Upper lobe of left lung (tissue), 6 donors: ENCODE measurements around the gene EGFR. TPM values are rescaled to one million over a fixed set of nuclear protein-coding genes. Genes with fewer than 3 reads are reported as not detected.

Experiments used
- ATAC-seq, 2 donors: fragments of 200-7000 bp; cut with Tn5 transposase; one replicate each; pipeline ENCODE4 v1.9.1; 2022; ENCODE audit warnings: mild to moderate bottlenecking in 2 of 2, moderate library complexity in 2 of 2; ENCODE audit not compliant: low FRiP score in 2 of 2
- DNase-seq, 2 donors: peaks; one replicate each; pipeline ENCODE4 v3.0.0-alpha.2; 2019 to 2020
- H3K27ac ChIP-seq, 4 donors: fragments of 200-600 bp; sonication (generic); one replicate each; pipeline ENCODE4 v1.5.1; 2016 to 2019
- H3K27me3 ChIP-seq, 4 donors: fragments of 200-600 bp; sonication (generic); one replicate each; pipeline ENCODE4 v1.5.1; 2017 to 2019
- H3K36me3 ChIP-seq, 4 donors: fragments of 200-600 bp; sonication (generic); one replicate each; pipeline ENCODE4 v1.5.1; 2016 to 2019
- H3K4me1 ChIP-seq, 4 donors: fragments of 200-600 bp; sonication (generic); one replicate each; pipeline ENCODE4 v1.5.1; 2018 to 2019
- H3K4me3 ChIP-seq, 4 donors: fragments of 200-600 bp; sonication (generic); one replicate each; pipeline ENCODE4 v1.5.1; 2017 to 2019; ENCODE audit warnings: mild to moderate bottlenecking in 2 of 4, moderate library complexity in 1 of 4
- H3K9me3 ChIP-seq, 4 donors: fragments of 200-600 bp; sonication (generic); one replicate each; pipeline ENCODE4 v1.5.1; 2018 to 2019
- EP300 ChIP-seq, 4 donors: sonication (generic); formaldehyde crosslinking; IDR thresholded peaks; one replicate each; pipeline ENCODE4 v1.5.1; 2017; ENCODE audit warnings: antibody characterized with exemption in 4 of 4, control low read depth in 2 of 4
- POLR2A ChIP-seq, 4 donors: fragments of 450-650 bp; IDR thresholded peaks; one replicate each; pipeline ENCODE4 v1.5.1; 2016 to 2017; ENCODE audit warnings: antibody characterized with exemption in 4 of 4, mild to moderate bottlenecking in 2 of 4
- POLR2AphosphoS5 ChIP-seq, 2 donors: sonication (generic); formaldehyde crosslinking; IDR thresholded peaks; one replicate each; pipeline ENCODE4 v1.5.1; 2017; ENCODE audit warnings: antibody characterized with exemption in 2 of 2
- WGBS, 2 donors: methylation state at CpG; one replicate each; pipeline ENCODE4 v1.1.5; 2017 to 2018; 5-methylcytosine and 5-hydroxymethylcytosine counted together
- total RNA-seq, 6 donors: library from RNA; depleted of rRNA in 4 of 6; stranded (reverse); fragments of >200 nt in 4 of 6; gene quantifications; one replicate each; pipeline versions ENCODE4 v1.1.0 to v1.2.1, GENCODE V29; 2016 to 2021
- TF ChIP-seq, protein P1 (sequence below), 6 experiments: fragments of 450-650 bp in 4 of 6; fragments of 200-600 bp in 2 of 6; sonication (generic) in 2 of 6; IDR thresholded peaks; one replicate each; pipeline ENCODE4 v1.5.1; 2016 to 2019; ENCODE audit warnings: antibody characterized with exemption in 6 of 6
- donor health status: DM: no; HTN: no; CAD: no; lungs with moderate emphysema.
- donor health status: DM: no; HTN: yes; CAD: no; lungs with severe emphysema.

EGFR gene
- total RNA-seq, 6 donors from 2014 or later: 58.7 to 110 (median 93.2) TPM

DNA sequence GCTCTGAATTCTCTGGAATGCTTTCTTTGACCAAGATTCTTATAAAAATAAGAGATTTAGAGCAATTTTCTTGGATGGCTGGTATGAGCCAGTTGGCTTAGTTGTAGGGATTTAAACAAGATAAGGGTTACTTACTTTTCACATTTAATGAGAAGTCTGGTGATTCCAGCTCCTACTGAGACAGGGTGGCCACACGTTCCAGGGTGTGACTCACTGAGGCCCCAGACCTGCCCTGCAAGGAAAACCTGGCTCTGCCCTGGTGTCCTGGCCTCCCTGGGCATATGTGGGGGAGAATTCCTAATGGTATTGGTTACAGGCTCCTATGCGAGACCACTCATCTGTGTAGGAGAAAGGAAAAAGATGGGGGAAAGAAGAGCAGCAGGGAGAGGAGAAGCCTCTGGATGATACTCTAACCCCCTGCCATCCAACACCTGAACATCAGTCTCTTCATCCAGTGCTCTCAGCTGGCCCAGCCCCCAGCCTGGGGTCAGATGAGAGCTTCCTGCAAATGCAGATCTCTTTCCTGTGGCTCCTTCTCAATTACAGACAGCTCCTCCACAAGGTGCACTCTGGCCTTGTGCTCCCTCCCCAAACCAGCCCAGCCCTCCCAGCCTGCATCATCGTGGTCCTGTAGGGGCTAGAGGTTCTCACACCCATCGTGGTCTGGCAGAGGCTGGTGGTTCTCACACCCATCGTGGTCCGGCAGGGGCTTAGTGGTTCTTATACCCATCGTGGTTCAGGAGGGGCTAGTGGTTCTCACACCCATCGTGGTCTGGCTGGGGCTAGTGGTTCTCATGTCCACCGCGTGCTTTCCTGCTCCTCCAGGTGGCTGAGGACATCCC lies 139.9 kb downstream of the EGFR start:
- no peaks in the 10 kb centered on the region for H3K4me1 ChIP-seq
- H3K36me3 ChIP-seq: peaks cover 0 to 96% (median 54%) of the 10 kb centered on the region in 4 donors
- H3K27ac ChIP-seq: no peak overlapping the region
- TF ChIP-seq POLR2AphosphoS5 (IDR thresholded peaks at IDR 0.05) (no peak), EP300 (IDR thresholded peaks at IDR 0.05) (no peak), POLR2A (IDR thresholded peaks at IDR 0.05) (no peak)
- TF ChIP-seq, protein P1, sequence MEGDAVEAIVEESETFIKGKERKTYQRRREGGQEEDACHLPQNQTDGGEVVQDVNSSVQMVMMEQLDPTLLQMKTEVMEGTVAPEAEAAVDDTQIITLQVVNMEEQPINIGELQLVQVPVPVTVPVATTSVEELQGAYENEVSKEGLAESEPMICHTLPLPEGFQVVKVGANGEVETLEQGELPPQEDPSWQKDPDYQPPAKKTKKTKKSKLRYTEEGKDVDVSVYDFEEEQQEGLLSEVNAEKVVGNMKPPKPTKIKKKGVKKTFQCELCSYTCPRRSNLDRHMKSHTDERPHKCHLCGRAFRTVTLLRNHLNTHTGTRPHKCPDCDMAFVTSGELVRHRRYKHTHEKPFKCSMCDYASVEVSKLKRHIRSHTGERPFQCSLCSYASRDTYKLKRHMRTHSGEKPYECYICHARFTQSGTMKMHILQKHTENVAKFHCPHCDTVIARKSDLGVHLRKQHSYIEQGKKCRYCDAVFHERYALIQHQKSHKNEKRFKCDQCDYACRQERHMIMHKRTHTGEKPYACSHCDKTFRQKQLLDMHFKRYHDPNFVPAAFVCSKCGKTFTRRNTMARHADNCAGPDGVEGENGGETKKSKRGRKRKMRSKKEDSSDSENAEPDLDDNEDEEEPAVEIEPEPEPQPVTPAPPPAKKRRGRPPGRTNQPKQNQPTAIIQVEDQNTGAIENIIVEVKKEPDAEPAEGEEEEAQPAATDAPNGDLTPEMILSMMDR (IDR thresholded peaks at IDR 0.05): no peak
- ATAC-seq (no peak), DNase-seq (no peak)
- H3K4me3 ChIP-seq: no peak overlapping the region
- 76 to 91% methylated on average over 6 to 10 of the region's 10 CpGs for WGBS, 2 donors
- no peaks in the 10 kb centered on the region for H3K9me3 ChIP-seq
- H3K27me3 ChIP-seq: no peaks in the 10 kb centered on the region

DNA sequence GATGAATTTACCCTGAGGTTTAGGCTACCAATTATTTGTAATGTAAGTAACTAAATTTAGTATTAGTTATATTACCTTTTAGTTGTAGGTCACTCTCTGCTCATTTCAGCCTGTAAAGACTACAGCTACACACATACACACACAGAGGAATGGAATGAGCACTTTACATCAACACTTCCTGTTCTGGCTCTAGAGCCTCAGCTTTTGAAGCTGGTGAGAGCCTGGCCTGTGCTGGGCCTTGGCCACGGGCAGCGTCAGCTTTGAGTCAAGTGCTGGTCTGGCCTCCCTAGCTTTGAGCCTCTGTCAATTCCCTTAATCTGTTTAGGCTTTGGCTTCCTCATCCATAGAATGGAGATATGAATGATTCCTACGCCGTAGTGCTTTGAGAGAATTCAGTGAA lies 141.7 kb downstream of the EGFR start:
- Histone ChIP-seq H3K27ac (no peak overlapping the region), H3K27me3 (no peaks in the 10 kb centered on the region), H3K36me3 (peaks cover 0 to 97% (median 52%) of the 10 kb centered on the region in 4 donors), H3K9me3 (no peaks in the 10 kb centered on the region), H3K4me3 (no peak overlapping the region), H3K4me1 (peaks cover 0 to 2% (median 0%) of the 10 kb centered on the region in 4 donors)
- TF ChIP-seq, protein P1 (IDR thresholded peaks at IDR 0.05): no peak
- no peak for TF ChIP-seq POLR2AphosphoS5 (IDR thresholded peaks at IDR 0.05)
- TF ChIP-seq EP300 (IDR thresholded peaks at IDR 0.05): no peak
- no peak for TF ChIP-seq POLR2A (IDR thresholded peaks at IDR 0.05)
- no peak for ATAC-seq
- 63 to 76% methylated on average over 4 of the region's 4 CpGs for WGBS, 2 donors
- DNase-seq: peak; percentile 62 to 75

DNA sequence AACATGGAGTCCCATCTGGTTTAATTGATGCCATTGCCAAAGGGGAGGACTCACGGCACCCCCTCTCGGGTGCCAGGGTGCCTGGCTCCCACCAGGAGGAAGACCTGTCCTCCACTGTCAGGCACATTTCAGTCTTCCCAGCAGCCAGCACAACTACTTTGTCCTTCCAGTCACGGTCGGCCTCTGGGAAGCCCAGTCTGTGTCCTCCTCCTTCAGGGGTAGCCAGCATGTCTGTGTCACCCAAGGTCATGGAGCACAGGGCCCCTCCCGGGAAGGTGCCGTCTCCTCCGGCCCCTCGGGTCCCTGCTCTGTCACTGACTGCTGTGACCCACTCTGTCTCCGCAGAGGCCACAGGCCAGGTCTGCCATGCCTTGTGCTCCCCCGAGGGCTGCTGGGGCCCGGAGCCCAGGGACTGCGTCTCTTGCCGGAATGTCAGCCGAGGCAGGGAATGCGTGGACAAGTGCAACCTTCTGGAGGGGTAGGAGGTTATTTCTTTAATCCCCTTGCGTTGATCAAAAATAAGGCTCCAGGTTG lies 142.4 kb downstream of the EGFR start:
- Histone ChIP-seq H3K36me3 (peaks cover 0 to 97% (median 51%) of the 10 kb centered on the region in 4 donors), H3K27me3 (no peaks in the 10 kb centered on the region), H3K27ac (no peak overlapping the region), H3K4me1 (peaks cover 0 to 3% (median 0%) of the 10 kb centered on the region in 4 donors), H3K4me3 (no peak overlapping the region), H3K9me3 (no peaks in the 10 kb centered on the region)
- peak in 1 of 2 donors; percentile 54 for DNase-seq
- TF ChIP-seq POLR2AphosphoS5 (IDR thresholded peaks at IDR 0.05): no peak
- ATAC-seq: no peak
- 94 to 95% methylated on average over 6 to 16 of the region's 16 CpGs for WGBS, 2 donors

DNA sequence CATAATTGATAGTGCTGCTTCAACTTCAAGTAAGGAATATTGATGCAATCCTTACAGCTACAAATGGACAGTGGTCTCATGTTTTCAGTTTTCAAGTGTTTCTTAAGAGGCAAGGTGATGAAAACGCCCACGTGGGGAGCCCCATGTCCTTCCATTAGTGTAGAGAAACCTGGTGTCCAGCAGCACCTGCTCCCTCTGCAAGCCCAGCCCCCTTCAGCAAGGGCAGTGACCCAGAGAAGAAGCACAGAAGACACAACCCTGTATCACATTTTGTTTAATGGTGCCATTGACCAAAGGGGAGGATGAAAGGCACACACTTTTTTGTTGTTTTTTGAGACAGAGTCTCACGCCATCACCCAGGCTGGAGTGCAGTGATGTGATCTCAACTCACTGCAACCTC lies 143.7 kb downstream of the EGFR start:
- ATAC-seq (no peak), DNase-seq (no peak)
- 83 to 90% methylated on average over 3 of the region's 3 CpGs for WGBS, 2 donors
- Histone ChIP-seq H3K36me3 (peaks cover 0 to 91% (median 43%) of the 10 kb centered on the region in 4 donors), H3K27ac (no peak overlapping the region), H3K4me1 (peaks cover 0 to 3% (median 0%) of the 10 kb centered on the region in 4 donors), H3K4me3 (no peak overlapping the region), H3K9me3 (no peaks in the 10 kb centered on the region), H3K27me3 (no peaks in the 10 kb centered on the region)
- TF ChIP-seq EP300 (IDR thresholded peaks at IDR 0.05): no peak
- no peak for TF ChIP-seq POLR2AphosphoS5 (IDR thresholded peaks at IDR 0.05)
- TF ChIP-seq POLR2A (IDR thresholded peaks at IDR 0.05): no peak
- TF ChIP-seq, protein P1 (IDR thresholded peaks at IDR 0.05): no peak

DNA sequence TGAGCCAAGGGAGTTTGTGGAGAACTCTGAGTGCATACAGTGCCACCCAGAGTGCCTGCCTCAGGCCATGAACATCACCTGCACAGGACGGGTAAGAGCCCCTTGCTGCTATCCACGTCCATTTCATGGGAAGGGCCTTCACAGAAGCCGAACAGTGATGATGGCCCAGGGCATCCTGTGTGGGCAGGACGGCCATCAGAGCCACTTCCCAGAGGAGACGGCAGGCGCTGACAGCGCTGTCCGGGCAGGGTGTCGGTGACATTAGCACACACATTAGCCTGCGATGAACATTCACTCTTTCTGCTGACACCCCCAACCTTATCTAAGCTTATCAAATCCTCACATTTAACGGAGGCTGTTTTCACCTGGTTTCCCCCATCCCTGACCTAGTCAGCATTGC lies 144.9 kb downstream of the EGFR start:
- ATAC-seq (no peak), DNase-seq (peak in 1 of 2 donors; percentile 40)
- TF ChIP-seq EP300 (IDR thresholded peaks at IDR 0.05) (no peak), POLR2A (IDR thresholded peaks at IDR 0.05) (no peak), POLR2AphosphoS5 (IDR thresholded peaks at IDR 0.05) (no peak)
- TF ChIP-seq, protein P1 (IDR thresholded peaks at IDR 0.05): no peak
- H3K27me3 ChIP-seq: no peaks in the 10 kb centered on the region
- H3K36me3 ChIP-seq: peaks cover 0 to 80% (median 37%) of the 10 kb centered on the region in 4 donors
- H3K9me3 ChIP-seq: no peaks in the 10 kb centered on the region
- peaks cover 0 to 3% (median 0%) of the 10 kb centered on the region in 4 donors for H3K4me1 ChIP-seq
- 86% methylated on average over 11 of the region's 11 CpGs for WGBS, 2 donors
- H3K27ac ChIP-seq: no peak overlapping the region
- H3K4me3 ChIP-seq: no peak overlapping the region
